Erythroblast (primary cell): Measurements from ENCODE around the gene NFS1.
A peak's percentile ranks its signal among the peaks of the same experiment; 100 is the strongest.

Experiments used
- DNase-seq, 2 experiments: peaks; one replicate each; lab custom pipeline; 2025; lab: John Stamatoyannopoulos, UW
- GATA1 ChIP-seq: IDR thresholded peaks from 2 replicates; pipeline ENCODE4 v1.6.1; 2011; ENCODE audit warnings: low read depth, mild to moderate bottlenecking, control low read depth, low read length, moderate library complexity
- POLR2A ChIP-seq: IDR thresholded peaks from 2 replicates; pipeline ENCODE4 v1.6.1; 2011; ENCODE audit warnings: mild to moderate bottlenecking, low read length

Gene NFS1

GRCh38 chr20:35699127-35699956 lies at the start of gene NFS1, which contains the start of gene ROMO1:
Gene NFS1 (minus strand): TSS chr20:35699352. CDS start chr20:35699288, 64 bp downstream.
Gene ROMO1 (plus strand): TSS chr20:35699405. CDS start chr20:35699633, 228 bp downstream.
- peak; percentile 88 to 91 for DNase-seq
- TF ChIP-seq GATA1, result no peak
- peak; percentile 73 for TF ChIP-seq POLR2A

- peak in 1 of 2 experiments; percentile 44 for DNase-seq
These were observed 45.3 kb upstream of the NFS1 start for GRCh38 chr20:35744492-35744841.

DNA sequence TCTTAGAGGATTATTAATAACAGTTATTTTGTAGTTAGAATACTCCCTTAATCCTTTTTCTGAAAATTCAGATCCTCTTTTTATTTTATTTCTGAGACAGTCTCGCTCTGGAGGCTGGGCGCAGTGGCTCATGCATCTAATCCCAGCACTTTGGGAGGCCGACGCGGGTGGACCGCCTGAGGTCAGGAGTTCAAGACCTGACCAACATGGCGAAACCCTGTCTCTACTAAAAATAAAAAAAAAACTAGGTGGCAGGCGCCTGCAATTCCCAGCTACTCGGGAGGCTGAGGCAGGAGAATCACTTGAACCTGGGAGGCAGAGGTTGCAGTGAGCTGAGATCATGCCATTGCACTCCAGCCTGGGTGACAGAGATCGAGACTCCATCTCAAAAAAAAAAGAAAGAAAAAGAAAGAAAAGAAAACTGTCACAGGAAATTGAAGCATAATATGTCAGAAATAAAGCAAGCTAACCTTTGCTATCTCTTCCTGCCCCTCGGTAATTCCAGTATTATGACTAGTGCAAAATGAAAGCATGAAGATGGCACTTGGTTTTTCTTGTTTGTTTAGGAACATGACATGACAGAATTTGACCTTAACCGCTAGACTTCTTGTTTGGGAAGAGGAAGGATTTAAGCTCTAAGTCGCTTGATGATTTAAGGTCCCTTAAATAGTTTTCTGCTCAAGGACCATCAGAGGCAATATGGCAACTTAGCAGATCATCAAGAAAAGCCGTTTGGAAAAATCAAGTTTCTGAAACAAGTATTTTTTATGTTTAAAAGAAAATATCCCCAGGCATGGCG lies 44.7 kb upstream of the NFS1 start:
- DNase-seq, result peak; percentile 41 to 62
- TF ChIP-seq POLR2A (no peak), GATA1 (no peak)

DNA sequence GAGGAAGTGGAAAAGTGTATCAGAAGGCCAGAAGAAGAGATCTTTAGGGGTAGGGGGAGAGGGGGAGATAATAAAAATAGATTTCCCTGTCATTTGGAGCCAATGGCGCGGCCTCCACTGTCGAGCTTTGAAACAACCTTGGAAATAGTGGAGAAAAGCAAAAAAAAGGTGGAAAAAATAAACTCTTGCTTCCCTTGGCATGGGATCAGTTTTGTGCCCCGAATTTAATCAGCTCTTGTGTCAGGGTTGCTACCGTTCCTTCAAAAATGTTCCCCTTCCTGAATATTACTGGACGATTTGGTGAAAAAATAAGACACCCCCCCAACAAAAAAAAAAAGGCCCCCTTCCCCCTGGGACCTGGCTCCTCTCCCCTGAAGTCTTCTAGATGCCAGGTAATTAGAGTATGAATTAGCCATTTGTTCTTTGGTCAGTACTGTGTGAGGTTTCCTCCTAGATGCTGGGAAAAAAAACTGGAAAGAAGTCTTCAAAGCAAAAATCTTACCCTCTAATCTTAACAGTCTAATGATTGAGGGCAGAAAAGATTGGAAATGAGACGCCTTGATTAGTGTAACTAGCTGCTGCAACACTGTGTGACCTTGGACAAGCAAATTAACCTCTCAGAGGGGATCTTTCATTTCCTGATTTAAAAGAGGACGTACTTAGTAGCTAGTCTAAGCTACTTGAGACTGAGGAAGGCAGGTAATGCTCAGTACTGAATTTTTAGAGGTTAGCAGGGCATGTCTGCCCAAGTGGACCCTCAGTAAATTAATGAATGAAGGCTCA lies 43.8 kb upstream of the NFS1 start:
- no peak for TF ChIP-seq POLR2A
- DNase-seq, result peak; percentile 53 to 62

GRCh38 chr20:35741892-35742740 lies 43.0 kb upstream of the NFS1 start, which contains the start of gene RBM39:
Gene RBM39 (minus strand): TSS chr20:35742260. CDS start chr20:35740874, 1,386 bp downstream.
- peak; percentile 100 for DNase-seq
- TF ChIP-seq GATA1 (peak; percentile 37), POLR2A (peak; percentile 98)

DNA sequence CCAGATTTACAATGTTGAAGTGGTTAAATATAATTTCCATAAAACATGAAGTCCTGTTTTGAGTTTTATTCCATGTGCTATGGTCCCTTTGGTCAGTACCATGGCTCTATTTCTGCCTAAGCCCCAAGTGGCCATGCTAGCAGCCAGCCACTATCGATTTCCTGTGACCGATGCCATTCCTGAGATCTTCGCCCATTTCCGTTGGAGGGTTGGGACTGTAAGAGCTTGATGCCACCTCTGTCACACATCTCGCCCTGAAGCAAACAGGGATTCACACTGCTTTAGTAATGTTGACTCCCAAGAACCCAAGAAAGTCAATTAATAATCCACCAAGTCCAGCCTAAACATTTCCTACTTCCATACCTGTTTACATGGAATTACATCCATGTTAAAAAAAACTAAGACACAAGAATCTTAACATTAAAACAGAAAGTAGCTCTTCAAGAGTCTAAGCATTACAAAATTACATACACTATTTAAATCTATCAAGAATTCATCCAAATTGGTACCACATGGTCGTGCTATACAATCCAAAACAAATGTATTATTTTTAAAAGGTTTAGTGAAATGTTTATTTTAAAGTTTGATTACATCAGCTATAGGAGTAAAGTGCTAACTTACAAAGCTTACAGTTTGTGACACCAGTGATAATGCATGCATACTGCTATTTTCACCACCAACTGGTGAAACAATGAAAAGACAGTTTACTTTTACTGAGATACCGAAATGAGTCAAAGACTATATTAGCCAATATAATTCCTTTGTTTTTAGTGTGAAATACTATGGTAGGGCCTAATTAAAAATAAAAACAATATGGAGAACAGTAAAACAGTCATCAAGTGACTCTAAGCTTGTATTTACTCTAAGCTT lies 40.4 kb upstream of the NFS1 start:
- DNase-seq, result peak; percentile 54 to 57
- no peak for TF ChIP-seq GATA1
- peak; percentile 20 for TF ChIP-seq POLR2A

GRCh38 chr20:35738410-35739179 lies 39.4 kb upstream of the NFS1 start:
- no peak for DNase-seq
- TF ChIP-seq GATA1, result no peak
- TF ChIP-seq POLR2A, result no peak

DNA sequence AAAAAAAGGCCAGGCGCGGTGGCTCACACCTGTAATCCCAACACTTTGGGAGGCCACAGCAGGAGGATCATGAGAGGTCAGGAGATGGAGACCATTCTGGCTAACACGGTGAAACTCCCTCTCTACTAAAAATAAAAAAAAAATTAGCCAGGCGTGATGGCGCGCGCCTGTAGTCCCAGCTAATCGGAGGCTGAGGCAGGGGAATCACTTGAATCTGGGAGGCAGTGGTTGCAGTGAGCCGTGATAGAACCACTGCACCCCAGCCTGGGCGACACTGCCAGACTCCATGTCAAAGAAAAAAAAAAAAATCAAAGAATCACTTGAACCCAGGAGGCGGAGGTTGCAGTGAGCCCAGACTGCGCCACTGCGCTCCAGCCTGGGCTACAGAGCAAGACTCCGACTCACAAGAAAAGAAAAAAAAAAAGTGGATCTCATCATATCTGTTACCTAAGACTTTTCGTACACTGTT lies 38.7 kb upstream of the NFS1 start:
- TF ChIP-seq POLR2A, result no peak
- TF ChIP-seq GATA1, result no peak
- DNase-seq, result no peak

- DNase-seq, result no peak
- no peak for TF ChIP-seq GATA1
- no peak for TF ChIP-seq POLR2A
These were observed 36.8 kb upstream of the NFS1 start for GRCh38 chr20:35735826-35736470.

GRCh38 chr20:35734777-35735649 lies 35.9 kb upstream of the NFS1 start:
- no peak for DNase-seq
- no peak for TF ChIP-seq POLR2A
- no peak for TF ChIP-seq GATA1
